IMR-90 (cell line): ENCODE results near the gene GRID1. TPM values are rescaled to one million over a fixed set of nuclear protein-coding genes. Genes with fewer than 3 reads are reported as not detected.

ENCODE experiments used
- ATAC-seq: fragments of 200-7000 bp; cut with Tn5 transposase; 2 replicates; pipeline ENCODE4 v1.9.1; 2020; ENCODE audit warnings: low read depth, mild to moderate bottlenecking, moderate library complexity
- BruUV-seq: library from RNA; stranded (reverse); fragments of 400-500 nt; replicated peaks from 2 replicates; lab custom pipeline; 2021; lab: Mats Ljungman, UMichigan
- CTCF ChIA-PET: fragments of 300-600 bp; formaldehyde crosslinking; extraction: SDS; loops from one replicate; lab custom pipeline; 2021; ENCODE audit warnings: antibody characterized with exemption; lab: Yijun Ruan, JAX
- POLR2A ChIA-PET: fragments of 300-600 bp; sonication (Branson Sonifier 250); formaldehyde crosslinking; loops from one replicate; lab custom pipeline; 2022; ENCODE audit warnings: antibody characterized with exemption; ENCODE audit not compliant: unreplicated experiment; lab: Charles Lee
- DNase-seq: peaks from one replicate; pipeline ENCODE4 v3.0.0; 2013
- H2AFZ ChIP-seq: replicated peaks from 2 replicates; pipeline ENCODE3; 2013; ENCODE audit warnings: low read length, mild to moderate bottlenecking; ENCODE audit not compliant: poor library complexity
- H2AK5ac ChIP-seq: 2 replicates; pipeline ENCODE4 v1.6.1; 2013; ENCODE audit warnings: low read depth, low read length, inconsistent platforms
- H2AK9ac ChIP-seq: replicated peaks from 2 replicates; pipeline ENCODE3; 2013; ENCODE audit warnings: mild to moderate bottlenecking, low read depth, low read length, moderate library complexity; ENCODE audit not compliant: poor library complexity
- H2BK120ac ChIP-seq: 2 replicates; pipeline ENCODE4 v1.6.1; 2013; ENCODE audit warnings: low read depth, low read length, inconsistent platforms
- H2BK15ac ChIP-seq: 3 replicates; pipeline ENCODE4 v1.6.1; 2013; ENCODE audit warnings: low read depth, low read length, inconsistent platforms
- H2BK20ac ChIP-seq: 2 replicates; pipeline ENCODE4 v1.6.1; 2013; ENCODE audit warnings: low read depth, mild to moderate bottlenecking, inconsistent platforms, low read length, moderate library complexity
- H2BK5ac ChIP-seq: 2 replicates; pipeline ENCODE4 v1.6.1; 2013; ENCODE audit warnings: mild to moderate bottlenecking, low read depth, low read length, inconsistent platforms; ENCODE audit not compliant: poor library complexity, severe bottlenecking
- H3K14ac ChIP-seq: replicated peaks from 2 replicates; pipeline ENCODE4 v1.6.1; 2013; ENCODE audit warnings: low read depth, low read length, inconsistent platforms
- H3K18ac ChIP-seq: 2 replicates; pipeline ENCODE4 v1.6.1; 2013; ENCODE audit warnings: low read depth, low read length, control low read depth
- H3K23ac ChIP-seq: 2 replicates; pipeline ENCODE4 v1.6.1; 2013; ENCODE audit warnings: low read depth, low read length, inconsistent platforms
- H3K27ac ChIP-seq: 2 replicates; pipeline ENCODE4 v1.5.1; 2013; ENCODE audit warnings: mild to moderate bottlenecking, control low read depth, low read length; ENCODE audit not compliant: insufficient read depth
- H3K27me3 ChIP-seq: 2 replicates; pipeline ENCODE4 v1.6.1; 2013; ENCODE audit warnings: low read length; ENCODE audit not compliant: control insufficient read depth, insufficient read depth
- H3K36me3 ChIP-seq: 2 replicates; pipeline ENCODE4 v1.6.1; 2013; ENCODE audit warnings: low read length, mixed read lengths; ENCODE audit not compliant: control insufficient read depth, insufficient read depth
- H3K4ac ChIP-seq: 2 replicates; pipeline ENCODE4 v1.6.1; 2013; ENCODE audit warnings: low read depth, low read length, inconsistent platforms
- H3K4me1 ChIP-seq: 2 replicates; pipeline ENCODE4 v1.6.1; 2013; ENCODE audit warnings: low read length, mixed read lengths; ENCODE audit not compliant: control insufficient read depth, insufficient read depth
- H3K4me2 ChIP-seq: 2 replicates; pipeline ENCODE4 v1.6.1; 2013; ENCODE audit warnings: low read depth, mild to moderate bottlenecking, control low read depth, low read length, moderate library complexity
- H3K4me3 ChIP-seq: 2 replicates; pipeline ENCODE4 v1.5.1; 2013; ENCODE audit warnings: low read depth, mild to moderate bottlenecking, control low read depth, low read length, moderate library complexity; ENCODE audit not compliant: insufficient read depth
- H3K56ac ChIP-seq: 2 replicates; pipeline ENCODE4 v1.6.1; 2013; ENCODE audit warnings: low read length, inconsistent platforms; ENCODE audit not compliant: insufficient read depth; ENCODE audit errors: extremely low read depth
- H3K79me1 ChIP-seq, 2 experiments: 2 replicates each; pipeline ENCODE4 v1.6.1; 2013; ENCODE audit warnings: low read length in 2 of 2, inconsistent platforms in 1 of 2, low read depth in 1 of 2
- H3K9ac ChIP-seq: 2 replicates; pipeline ENCODE4 v1.6.1; 2013; ENCODE audit warnings: low read depth, low read length, control low read depth
- H3K9me1 ChIP-seq: 2 replicates; pipeline ENCODE4 v1.6.1; 2013; ENCODE audit warnings: low read length, inconsistent platforms; ENCODE audit not compliant: insufficient read depth
- H3K9me3 ChIP-seq: 2 replicates; pipeline ENCODE4 v1.6.1; 2013; ENCODE audit warnings: low read length; ENCODE audit not compliant: control insufficient read depth, insufficient read depth
- H4K20me1 ChIP-seq: 2 replicates; pipeline ENCODE4 v1.6.1; 2013; ENCODE audit warnings: low read length, inconsistent platforms; ENCODE audit not compliant: insufficient read depth
- H4K5ac ChIP-seq: 2 replicates; pipeline ENCODE4 v1.6.1; 2013; ENCODE audit warnings: mild to moderate bottlenecking, low read depth, low read length, control low read depth
- H4K8ac ChIP-seq, 2 experiments: 2 replicates each; pipeline ENCODE4 v1.6.1; 2013; ENCODE audit warnings: low read depth in 2 of 2, low read length in 2 of 2, control low read depth in 1 of 2, inconsistent platforms in 1 of 2
- H4K91ac ChIP-seq: 2 replicates; pipeline ENCODE4 v1.6.1; 2013; ENCODE audit warnings: low read depth, low read length, inconsistent platforms; ENCODE audit not compliant: insufficient read depth
- BHLHE40 ChIP-seq: fragments of 150-350 bp; IDR thresholded peaks from 2 replicates; pipeline ENCODE4 v1.6.1; 2016; ENCODE audit warnings: mild to moderate bottlenecking, low read depth, low read length
- CEBPB ChIP-seq: IDR thresholded peaks from 2 replicates; pipeline ENCODE4 v1.6.1; 2012; ENCODE audit warnings: low read depth, low read length, improper control_type of control experiment
- CHD1 ChIP-seq: IDR thresholded peaks from 2 replicates; pipeline ENCODE4 v1.6.1; 2012; ENCODE audit warnings: low read depth, low read length, improper control_type of control experiment
- FOS ChIP-seq: fragments of 150-350 bp; IDR thresholded peaks from 2 replicates; pipeline ENCODE4 v1.6.1; 2016; ENCODE audit warnings: low read depth, low read length
- MAFK ChIP-seq: IDR thresholded peaks from 2 replicates; pipeline ENCODE4 v1.6.1; 2012; ENCODE audit warnings: low read depth, low read length, improper control_type of control experiment
- MAZ ChIP-seq: IDR thresholded peaks from 2 replicates; pipeline ENCODE4 v1.6.1; 2012; ENCODE audit warnings: low read depth, mild to moderate bottlenecking, low read length, improper control_type of control experiment, moderate library complexity, borderline replicate concordance
- MXI1 ChIP-seq: IDR thresholded peaks from 2 replicates; pipeline ENCODE4 v1.6.1; 2012; ENCODE audit warnings: low read depth, mild to moderate bottlenecking, low read length, moderate library complexity, borderline replicate concordance
- NFE2L2 ChIP-seq: fragments of 150-350 bp; IDR thresholded peaks from 2 replicates; pipeline ENCODE4 v1.6.1; 2016; ENCODE audit warnings: low read depth, mild to moderate bottlenecking, low read length
- POLR2A ChIP-seq: IDR thresholded peaks from 2 replicates; pipeline ENCODE4 v1.6.1; 2012; ENCODE audit warnings: mild to moderate bottlenecking, low read depth, low read length
- RAD21 ChIP-seq: IDR thresholded peaks from 2 replicates; pipeline ENCODE4 v1.6.1; 2012; ENCODE audit warnings: low read length, improper control_type of control experiment
- RCOR1 ChIP-seq: IDR thresholded peaks from 2 replicates; pipeline ENCODE4 v1.6.1; 2012; ENCODE audit warnings: mild to moderate bottlenecking, low read length, improper control_type of control experiment; ENCODE audit not compliant: insufficient replicate concordance
- RFX5 ChIP-seq: IDR thresholded peaks from 2 replicates; pipeline ENCODE4 v1.8.0; 2012; ENCODE audit warnings: low read depth, mild to moderate bottlenecking, low read length, moderate library complexity
- SMC3 ChIP-seq: fragments of 150-350 bp; IDR thresholded peaks from 2 replicates; pipeline ENCODE4 v1.6.1; 2016; ENCODE audit warnings: low read depth, mild to moderate bottlenecking, antibody characterized with exemption, low read length, moderate library complexity
- WGBS, 2 experiments: methylation state at CpG; one replicate each; pipeline versions ENCODE4 v1.1.5 to v1.1.7; 2013; ENCODE audit warnings: missing lambda C conversion rate in 2 of 2; ENCODE audit not compliant: insufficient read length in 1 of 2; ENCODE audit errors: extremely low coverage in 2 of 2; 5-methylcytosine and 5-hydroxymethylcytosine counted together
- dilution Hi-C: fragments of 300-500 bp; cut with HindIII; formaldehyde crosslinking; loops from one replicate; pipeline ENCODE4 v1.14.3; 2018; ENCODE audit warnings: low sequenced_read_pairs; ENCODE audit not compliant: unreplicated experiment
- in situ Hi-C: fragments of 300-500 bp; cut with MboI; formaldehyde crosslinking; loops from 3 replicates; pipeline ENCODE4 v1.14.3; 2019; ENCODE audit warnings: low sequenced_read_pairs, inconsistent platforms, mixed read lengths
- intact Hi-C: fragments of 100-400 bp; cut with micrococcal nuclease; formaldehyde crosslinking; loops from 2 replicates; pipeline ENCODE4 v1.10.0; 2022
- polyA plus RNA-seq, 3 experiments: library from polyadenylated mRNA; depleted of rRNA; stranded (reverse); fragments of >200 nt; gene quantifications; 2 replicates each; pipeline ENCODE4 v1.2.3, GENCODE V29; 2012; ENCODE audit warnings: low replicate concordance in 1 of 3
- total RNA-seq: library from RNA; depleted of rRNA; stranded (reverse); fragments of >200 nt; gene quantifications from 2 replicates; pipeline ENCODE4 v1.2.3, GENCODE V29; 2012
- TF ChIP-seq, protein P1 (sequence below): conservative IDR thresholded peaks from 2 replicates; pipeline ENCODE4 v1.5.1; 2012; ENCODE audit warnings: mild to moderate bottlenecking, low read depth, low read length, improper control_type of control experiment
- TF ChIP-seq, protein P2 (sequence below): fragments of 150-350 bp; IDR thresholded peaks from 2 replicates; pipeline ENCODE4 v1.6.1; 2016; ENCODE audit warnings: low read depth, mild to moderate bottlenecking, low read length, moderate library complexity, borderline replicate concordance

Gene GRID1
- total and polyA plus RNA-seq, 2 of the 4 experiments (the other 2 are of a cell fraction) = not detected

DNA sequence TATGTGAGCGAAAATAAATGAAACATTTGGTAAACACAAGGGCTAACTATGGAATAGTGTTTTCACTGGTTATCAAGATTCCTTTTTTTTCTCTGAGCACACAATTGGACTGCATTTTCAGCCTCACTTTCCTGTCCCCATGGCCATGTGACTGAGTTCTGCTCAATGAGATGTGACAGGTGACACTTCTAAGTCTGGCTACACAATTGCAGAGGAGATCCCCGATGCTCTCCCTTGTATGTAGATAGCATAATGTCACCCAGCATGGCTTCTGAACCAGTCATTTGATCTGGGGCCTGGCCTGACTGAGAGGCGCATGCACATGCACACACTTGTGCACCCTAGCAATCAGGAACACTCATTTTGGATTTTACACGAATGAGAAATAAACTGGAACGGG lies 581.8 kb downstream of the GRID1 start:
- Histone ChIP-seq H3K4me2 (no peak overlapping the region), H2BK5ac (no peak overlapping the region), H3K4me1 (no peaks in the 10 kb centered on the region), H2AFZ (no peak overlapping the region), H3K4ac (no peak overlapping the region), H2AK9ac (no peak overlapping the region), H3K9me3 (peaks cover 41% of the 10 kb centered on the region), H3K9me1 (no peaks in the 10 kb centered on the region), H3K56ac (no peak overlapping the region), H3K9ac (no peak overlapping the region), H4K91ac (no peak overlapping the region), H3K36me3 (no peaks in the 10 kb centered on the region), H4K8ac (no peak overlapping the region), H3K14ac (no peak overlapping the region), H2BK20ac (no peak overlapping the region), H4K20me1 (no peaks in the 10 kb centered on the region), H3K23ac (no peak overlapping the region), H2AK5ac (no peak overlapping the region), H2BK15ac (no peak overlapping the region), H4K5ac (no peak overlapping the region), H2BK120ac (no peak overlapping the region), H3K27me3 (no peaks in the 10 kb centered on the region), H3K79me1 (no peaks in the 10 kb centered on the region), H3K18ac (no peak overlapping the region), H3K4me3 (no peak overlapping the region), H3K27ac (no peak overlapping the region)
- DNase-seq (no peak), ATAC-seq (no peak)
- WGBS, 2 experiments = 14% methylated on average over 1 of the region's 5 CpGs; no CpG with 5 or more reads in 1 of the 2 experiments
- intact Hi-C loops = no loop called here
- in situ Hi-C loops = no loop called here
- POLR2A ChIA-PET = no interaction called here
- dilution Hi-C loops = no loop called here
- TF ChIP-seq, protein P1, sequence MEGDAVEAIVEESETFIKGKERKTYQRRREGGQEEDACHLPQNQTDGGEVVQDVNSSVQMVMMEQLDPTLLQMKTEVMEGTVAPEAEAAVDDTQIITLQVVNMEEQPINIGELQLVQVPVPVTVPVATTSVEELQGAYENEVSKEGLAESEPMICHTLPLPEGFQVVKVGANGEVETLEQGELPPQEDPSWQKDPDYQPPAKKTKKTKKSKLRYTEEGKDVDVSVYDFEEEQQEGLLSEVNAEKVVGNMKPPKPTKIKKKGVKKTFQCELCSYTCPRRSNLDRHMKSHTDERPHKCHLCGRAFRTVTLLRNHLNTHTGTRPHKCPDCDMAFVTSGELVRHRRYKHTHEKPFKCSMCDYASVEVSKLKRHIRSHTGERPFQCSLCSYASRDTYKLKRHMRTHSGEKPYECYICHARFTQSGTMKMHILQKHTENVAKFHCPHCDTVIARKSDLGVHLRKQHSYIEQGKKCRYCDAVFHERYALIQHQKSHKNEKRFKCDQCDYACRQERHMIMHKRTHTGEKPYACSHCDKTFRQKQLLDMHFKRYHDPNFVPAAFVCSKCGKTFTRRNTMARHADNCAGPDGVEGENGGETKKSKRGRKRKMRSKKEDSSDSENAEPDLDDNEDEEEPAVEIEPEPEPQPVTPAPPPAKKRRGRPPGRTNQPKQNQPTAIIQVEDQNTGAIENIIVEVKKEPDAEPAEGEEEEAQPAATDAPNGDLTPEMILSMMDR = no peak
- no peak for TF ChIP-seq NFE2L2
- no peak for TF ChIP-seq BHLHE40
- no peak for TF ChIP-seq MAZ
- TF ChIP-seq, protein P2, sequence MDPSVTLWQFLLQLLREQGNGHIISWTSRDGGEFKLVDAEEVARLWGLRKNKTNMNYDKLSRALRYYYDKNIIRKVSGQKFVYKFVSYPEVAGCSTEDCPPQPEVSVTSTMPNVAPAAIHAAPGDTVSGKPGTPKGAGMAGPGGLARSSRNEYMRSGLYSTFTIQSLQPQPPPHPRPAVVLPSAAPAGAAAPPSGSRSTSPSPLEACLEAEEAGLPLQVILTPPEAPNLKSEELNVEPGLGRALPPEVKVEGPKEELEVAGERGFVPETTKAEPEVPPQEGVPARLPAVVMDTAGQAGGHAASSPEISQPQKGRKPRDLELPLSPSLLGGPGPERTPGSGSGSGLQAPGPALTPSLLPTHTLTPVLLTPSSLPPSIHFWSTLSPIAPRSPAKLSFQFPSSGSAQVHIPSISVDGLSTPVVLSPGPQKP = no peak
- no peak for TF ChIP-seq CHD1
- TF ChIP-seq MXI1 = no peak
- TF ChIP-seq RCOR1 = no peak
- TF ChIP-seq FOS = no peak
- no peak for TF ChIP-seq RFX5
- TF ChIP-seq RAD21 = no peak
- TF ChIP-seq SMC3 = no peak
- no peak for TF ChIP-seq CEBPB
- TF ChIP-seq MAFK = no peak
- TF ChIP-seq POLR2A = no peak
- CTCF ChIA-PET = no interaction called here
- BruUV-seq = no TSS peak
